Progenitor cell of endocrine pancreas (in vitro differentiated cells): ENCODE results near the gene RNF212B. TPM values are rescaled to one million over a fixed set of nuclear protein-coding genes. Genes with fewer than 3 reads are reported as not detected.

ENCODE experiments used
- DNase-seq: peaks from one replicate; pipeline ENCODE4 v3.0.0; 2021; ENCODE audit warnings: low spot score; ENCODE audit not compliant: unreplicated experiment
- H3K27ac Mint-ChIP-seq: 2 replicates; pipeline ENCODE4 v1.8.0; 2021; ENCODE audit warnings: mild to moderate bottlenecking, moderate library complexity, mixed read lengths
- H3K27me3 Mint-ChIP-seq: 2 replicates; pipeline ENCODE4 v1.8.0; 2021; ENCODE audit warnings: mixed read lengths
- H3K36me3 Mint-ChIP-seq: 2 replicates; pipeline ENCODE4 v1.8.0; 2022; ENCODE audit warnings: mixed read lengths; ENCODE audit not compliant: insufficient read depth
- H3K4me1 Mint-ChIP-seq: 2 replicates; pipeline ENCODE4 v1.8.0; 2021; ENCODE audit warnings: low read depth, mixed read lengths
- H3K4me3 Mint-ChIP-seq: 2 replicates; pipeline ENCODE4 v1.8.0; 2021; ENCODE audit warnings: low read depth, mild to moderate bottlenecking, moderate library complexity, mixed read lengths
- H3K9me3 Mint-ChIP-seq: 2 replicates; pipeline ENCODE4 v1.8.0; 2021; ENCODE audit warnings: low read depth, mixed read lengths
- CTCF ChIP-seq: fragments of 200-600 bp; sonication (generic); IDR thresholded peaks from one replicate; pipeline ENCODE4 v1.5.0; 2021; ENCODE audit warnings: antibody characterized with exemption, mild to moderate bottlenecking; ENCODE audit not compliant: unreplicated experiment
- total RNA-seq: library from RNA; stranded (reverse); gene quantifications from 2 replicates; pipeline ENCODE4 v1.2.1, GENCODE V29; 2021

Gene RNF212B
- total RNA-seq, 1 donor from 2014 or later = not detected

GRCh38 chr14:23320584-23321571 lies 83.1 kb downstream of the RNF212B start, which contains the start of gene PABPN1:
Gene PABPN1 (plus strand): TSS chr14:23321457. CDS start chr14:23321470, 13 bp downstream.
- Mint-ChIP-seq H3K27ac (peak within 1 kb of the TSS; percentile 99), H3K27me3 (no peaks in the 10 kb centered on the region), H3K4me1 (peaks cover 21% of the 10 kb centered on the region), H3K4me3 (peak within 1 kb of the TSS; percentile 98), H3K36me3 (peaks cover 23% of the 10 kb centered on the region), H3K9me3 (no peaks in the 10 kb centered on the region)
- DNase-seq = peak; percentile 95
- TF ChIP-seq CTCF = no peak

GRCh38 chr14:23321572-23322547 lies 84.1 kb downstream of the RNF212B start:
- H3K9me3 Mint-ChIP-seq = no peaks in the 10 kb centered on the region
- H3K27ac Mint-ChIP-seq = peak overlapping the region; percentile 99
- DNase-seq = peak; percentile 34
- H3K36me3 Mint-ChIP-seq = peaks cover 23% of the 10 kb centered on the region
- no peaks in the 10 kb centered on the region for H3K27me3 Mint-ChIP-seq
- no peak for TF ChIP-seq CTCF
- peak overlapping the region; percentile 98 for H3K4me3 Mint-ChIP-seq
- peaks cover 21% of the 10 kb centered on the region for H3K4me1 Mint-ChIP-seq

Other genes starting within 250 kb of the RNF212B start
- gene C14orf93, start 227.8 kb upstream of the RNF212B start, total RNA-seq = 14.4 and 15.4 TPM in 2 replicates
- gene PSMB5, start 203.0 kb upstream of the RNF212B start, total RNA-seq = 156 and 165 TPM in 2 replicates
- gene PSMB11, start 195.7 kb upstream of the RNF212B start, total RNA-seq = not detected in 2 replicates
- gene CDH24, start 180.4 kb upstream of the RNF212B start, total RNA-seq = 23.7 and 25.1 TPM in 2 replicates
- gene ACIN1, start 142.8 kb upstream of the RNF212B start, total RNA-seq = 439 and 458 TPM in 2 replicates
- gene C14orf119, start 142.4 kb upstream of the RNF212B start, total RNA-seq = 42.2 and 45.8 TPM in 2 replicates
- gene CIROP, start 132.9 kb upstream of the RNF212B start, total RNA-seq = not detected in 2 replicates
- not detected in 2 replicates for gene CEBPE, start 118.7 kb upstream of the RNF212B start, total RNA-seq
- gene SLC7A8, start 54.3 kb upstream of the RNF212B start, total RNA-seq = 28.3 and 30.9 TPM in 2 replicates
- 21.1 and 22.5 TPM in 2 replicates for gene HOMEZ, start 48.2 kb downstream of the RNF212B start, total RNA-seq
- gene PPP1R3E, start 64.9 kb downstream of the RNF212B start, total RNA-seq = 8.4 and 8.9 TPM in 2 replicates
- gene BCL2L2, start 68.9 kb downstream of the RNF212B start, total RNA-seq = 23.7 and 24.3 TPM in 2 replicates
- gene PABPN1, start 83.5 kb downstream of the RNF212B start, total RNA-seq = 318 and 338 TPM in 2 replicates
- 26.2 and 29.3 TPM in 2 replicates for gene SLC22A17, start 115.0 kb downstream of the RNF212B start, total RNA-seq
- gene EFS, start 127.2 kb downstream of the RNF212B start, total RNA-seq = 66.8 and 69.6 TPM in 2 replicates
- gene IL25, start 134.9 kb downstream of the RNF212B start, total RNA-seq = not detected in 2 replicates
- not detected in 2 replicates for gene CMTM5, start 139.1 kb downstream of the RNF212B start, total RNA-seq
- gene MYH6, start 170.3 kb downstream of the RNF212B start, total RNA-seq = 0.04 and 0.07 TPM in 2 replicates
- gene MYH7, start 197.7 kb downstream of the RNF212B start, total RNA-seq = not detected in 2 replicates
- gene NGDN, start 231.8 kb downstream of the RNF212B start, total RNA-seq = 45.6 and 48.6 TPM in 2 replicates